GM19395 (cell line): ENCODE measurements around the gene ADCYAP1.

Experiments
- ATAC-seq: cut with Tn5 transposase; IDR thresholded peaks from one replicate; pipeline ENCODE4 v1.9.1; 2021; ENCODE audit warnings: mild to moderate bottlenecking, moderate library complexity; ENCODE audit not compliant: unreplicated experiment

The ADCYAP1 gene

DNA sequence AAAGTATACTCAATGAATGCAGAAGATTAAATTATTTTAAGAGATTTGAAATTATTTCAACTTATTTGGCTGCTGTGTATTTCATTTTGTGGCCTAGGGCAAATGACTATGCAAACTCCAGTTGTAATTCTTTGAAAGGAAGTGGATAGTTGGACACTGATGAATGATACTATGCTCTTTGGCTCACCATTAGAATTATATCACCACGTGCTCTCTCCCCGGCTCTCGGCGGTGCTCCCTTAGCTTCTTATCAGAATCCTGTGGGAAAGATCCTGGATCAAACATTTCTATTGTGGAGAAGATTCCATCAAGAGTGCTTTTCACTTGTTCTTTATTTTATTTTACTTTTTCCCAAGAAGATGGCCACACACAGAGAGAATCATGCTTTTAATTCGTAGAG is 55.2 kb downstream of the ADCYAP1 start:
- ATAC-seq = no peak
